ENCODE data around the gene IL18RAP.

IL18RAP gene

GRCh38 chr2:102427249-102427648, 4.3 kb downstream of the IL18RAP start:
- no peak for TF ChIP-seq CTCF (IDR thresholded peaks at IDR 0.05; ENCODE audit: low read depth, low read length)
- DNase-seq (ENCODE audit: low read depth in 2 of 2): no peak
- H3K4me3 ChIP-seq (replicated peaks in 1 of 2; ENCODE audit: low read depth in 2 of 2, low read length in 2 of 2): no peak overlapping the region

GRCh38 chr2:102428573-102428972, 5.6 kb downstream of the IL18RAP start:
- DNase-seq (ENCODE audit: low read depth in 2 of 2): peak in 1 of 2 donors; percentile 3
- no peak overlapping the region for H3K4me3 ChIP-seq (replicated peaks in 1 of 2; ENCODE audit: low read depth in 2 of 2, low read length in 2 of 2)
- TF ChIP-seq CTCF (IDR thresholded peaks at IDR 0.05; ENCODE audit: low read depth, low read length): no peak

GRCh38 chr2:102432386-102432785, 9.4 kb downstream of the IL18RAP start:
- TF ChIP-seq CTCF (IDR thresholded peaks at IDR 0.05; ENCODE audit: low read depth, low read length): no peak
- H3K4me3 ChIP-seq (replicated peaks in 1 of 2; ENCODE audit: low read depth in 2 of 2, low read length in 2 of 2): no peak overlapping the region
- DNase-seq (ENCODE audit: low read depth in 2 of 2): no peak

DNA sequence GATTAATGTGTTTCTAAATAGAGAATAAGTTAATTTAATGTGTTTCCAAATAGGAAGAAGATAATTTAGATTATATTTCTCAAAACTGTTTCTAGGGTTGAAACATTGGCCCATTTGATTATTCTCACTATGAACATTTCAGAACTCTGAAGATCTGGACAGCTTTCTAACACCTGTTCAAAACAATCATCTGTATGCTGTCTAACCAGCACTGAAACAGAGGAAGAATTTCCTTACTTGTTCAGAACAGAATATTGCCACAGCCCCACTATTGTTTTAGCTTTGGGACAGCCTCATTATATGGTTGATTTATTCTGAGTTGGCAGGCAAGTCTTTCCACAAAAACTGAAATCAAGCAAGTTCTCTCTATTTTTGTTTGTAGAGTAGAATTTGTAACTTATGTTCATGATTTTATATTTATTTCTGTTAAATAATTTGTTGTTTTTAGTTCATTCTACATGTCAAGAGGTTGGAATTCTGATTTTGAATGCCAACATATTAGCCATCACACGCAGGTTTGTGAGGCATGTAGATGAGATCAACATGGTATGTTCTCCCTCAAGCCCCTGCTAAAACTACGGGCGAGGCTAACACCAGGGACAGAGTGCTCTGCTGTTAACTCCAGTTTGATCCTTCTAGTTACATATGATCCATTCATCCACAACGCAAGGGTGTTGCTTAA, 11.2 kb downstream of the IL18RAP start:
- DNase-seq (ENCODE audit: low read depth in 2 of 2): no peak
- no peak for TF ChIP-seq CTCF (IDR thresholded peaks at IDR 0.05; ENCODE audit: low read depth, low read length)
- H3K4me3 ChIP-seq (replicated peaks in 1 of 2; ENCODE audit: low read depth in 2 of 2, low read length in 2 of 2): no peak overlapping the region

DNA sequence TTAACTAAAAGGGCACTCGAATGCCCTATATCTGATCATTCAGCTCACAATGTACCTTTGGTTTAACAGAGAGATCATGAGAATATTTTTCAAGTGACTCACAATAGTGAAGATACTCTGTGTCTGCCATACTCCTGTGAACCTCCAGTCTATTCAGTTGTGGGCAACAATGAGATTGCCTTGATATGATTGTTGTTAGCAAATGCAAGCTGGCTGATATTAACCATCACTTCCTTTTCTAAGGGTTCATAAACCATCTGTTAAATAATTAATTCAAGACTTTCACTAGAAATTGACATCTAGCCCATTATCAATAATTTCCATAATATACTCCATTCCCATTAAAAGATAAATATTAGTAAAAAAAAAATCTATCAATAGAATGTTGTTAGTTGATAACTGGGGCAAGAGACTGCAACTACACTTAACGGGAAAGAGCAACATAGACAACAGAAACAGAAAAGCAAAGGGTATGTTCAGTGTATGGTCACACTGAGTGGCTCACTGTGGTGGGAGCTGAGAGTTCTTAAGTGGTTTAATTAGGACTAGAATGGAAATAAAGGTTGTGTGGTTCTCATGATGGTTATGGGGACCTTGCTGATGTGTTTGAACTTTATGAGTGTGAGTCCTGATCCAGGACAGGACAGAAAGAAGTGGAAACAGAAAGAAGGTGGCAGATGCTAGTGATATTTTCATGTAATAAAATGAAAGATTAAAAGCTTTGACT, 11.9 kb downstream of the IL18RAP start:
- no peak for DNase-seq (ENCODE audit: low read depth in 2 of 2)
- no peak for TF ChIP-seq CTCF (IDR thresholded peaks at IDR 0.05; ENCODE audit: low read depth, low read length)
- H3K4me3 ChIP-seq (replicated peaks in 1 of 2; ENCODE audit: low read depth in 2 of 2, low read length in 2 of 2): no peak overlapping the region

GRCh38 chr2:102435741-102436140, 12.8 kb downstream of the IL18RAP start:
- DNase-seq (ENCODE audit: low read depth in 2 of 2): no peak
- TF ChIP-seq CTCF (IDR thresholded peaks at IDR 0.05; ENCODE audit: low read depth, low read length): no peak
- H3K4me3 ChIP-seq (replicated peaks in 1 of 2; ENCODE audit: low read depth in 2 of 2, low read length in 2 of 2): no peak overlapping the region
